Measurements from ENCODE around the gene NUTM1.
"Not testable (repeated sequence)": the region's sequence is repeated elsewhere in the genome, so short reads cannot be mapped to it uniquely, and the experiment has no call there.

NUTM1 gene

GRCh38 chr15:34365836-34366235 is 22.7 kb downstream of the NUTM1 start:
- no peak for DNase-seq (ENCODE audit: low read depth)

- DNase-seq (ENCODE audit: low read depth), result peak; percentile 20
Observed at GRCh38 chr15:34366271-34367065, 23.4 kb downstream of the NUTM1 start.

- DNase-seq (ENCODE audit: low read depth), result peak; percentile 82
Observed at GRCh38 chr15:34367101-34368081, 24.3 kb downstream of the NUTM1 start, which contains the start of gene LPCAT4. Gene LPCAT4, minus strand, starts transcription at chr15:34367196. Its CDS starts 96 bp downstream, at chr15:34367100.

- no peak for DNase-seq (ENCODE audit: low read depth)
Observed at GRCh38 chr15:34370129-34370528, 27.0 kb downstream of the NUTM1 start.

GRCh38 chr15:34370643-34371042 is 27.5 kb downstream of the NUTM1 start:
- DNase-seq (ENCODE audit: low read depth), result no peak

GRCh38 chr15:34373951-34374350 is 30.8 kb downstream of the NUTM1 start:
- no peak for DNase-seq (ENCODE audit: low read depth)

- no peak for DNase-seq (ENCODE audit: low read depth)
Observed at GRCh38 chr15:34374816-34375215, 31.7 kb downstream of the NUTM1 start.

- DNase-seq (ENCODE audit: low read depth), result not testable (repeated sequence)
Observed at GRCh38 chr15:34375541-34375940, 32.4 kb downstream of the NUTM1 start.

GRCh38 chr15:34376856-34377255 is 33.7 kb downstream of the NUTM1 start:
- DNase-seq (ENCODE audit: low read depth), result no peak

GRCh38 chr15:34380491-34380890 is 37.4 kb downstream of the NUTM1 start:
- not testable (repeated sequence) for DNase-seq (ENCODE audit: low read depth)

GRCh38 chr15:34381829-34382521 is 38.9 kb downstream of the NUTM1 start:
- not testable (repeated sequence) for DNase-seq (ENCODE audit: low read depth)

GRCh38 chr15:34389594-34390086 is 46.5 kb downstream of the NUTM1 start:
- DNase-seq (ENCODE audit: low read depth), result not testable (repeated sequence)

GRCh38 chr15:34392981-34393380 is 49.9 kb downstream of the NUTM1 start:
- DNase-seq (ENCODE audit: low read depth), result not testable (repeated sequence)

GRCh38 chr15:34397637-34398259 is 54.6 kb downstream of the NUTM1 start:
- DNase-seq (ENCODE audit: low read depth), result not testable (repeated sequence)

GRCh38 chr15:34403160-34403598 is 60.1 kb downstream of the NUTM1 start:
- not testable (repeated sequence) for DNase-seq (ENCODE audit: low read depth)

GRCh38 chr15:34403899-34404298 is 60.8 kb downstream of the NUTM1 start:
- not testable (repeated sequence) for DNase-seq (ENCODE audit: low read depth)
